Kidney (tissue), 14 donors: ENCODE measurements around the gene ERH. TPM values are rescaled to one million over a fixed set of nuclear protein-coding genes. Genes with fewer than 3 reads are reported as not detected.

Source experiments
- DNase-seq, 5 donors: peaks; one replicate each; pipeline ENCODE4 v3.0.0-alpha.2; 2013 to 2020
- FAIRE-seq: peaks from 2 replicates; lab custom pipeline; 2012; peaks lifted over from hg19 to GRCh38; lab: Jason Lieb, UNC
- H3K27ac ChIP-seq, 2 donors: one replicate each; pipeline ENCODE4 v1.7.0; 2013; ENCODE audit warnings: low read depth in 2 of 2, low read length in 2 of 2, inconsistent platforms in 1 of 2
- H3K27me3 ChIP-seq: one replicate; pipeline ENCODE4 v1.7.1; 2013; ENCODE audit warnings: low read length, inconsistent platforms; ENCODE audit not compliant: control insufficient read depth, insufficient read depth
- H3K36me3 ChIP-seq, 3 donors: one replicate each; pipeline versions ENCODE4 v1.7.0 to v1.7.1; 2013; ENCODE audit warnings: low read length in 3 of 3, control low read depth in 1 of 3, inconsistent platforms in 1 of 3; ENCODE audit not compliant: insufficient read depth in 3 of 3, control insufficient read depth in 2 of 3
- H3K4me1 ChIP-seq, 3 donors: one replicate each; pipeline versions ENCODE4 v1.7.0 to v1.7.1; 2013; ENCODE audit warnings: low read length in 3 of 3, inconsistent platforms in 1 of 3, low read depth in 1 of 3; ENCODE audit not compliant: control insufficient read depth in 2 of 3, insufficient read depth in 2 of 3
- H3K4me3 ChIP-seq, 3 donors: one replicate each; pipeline versions ENCODE4 v1.7.0 to v1.8.1; 2013; ENCODE audit warnings: low read length in 3 of 3, control low read depth in 1 of 3, inconsistent platforms in 1 of 3
- H3K9ac ChIP-seq, 3 donors: one replicate each; pipeline versions ENCODE4 v1.7.0 to v1.7.1; 2013; ENCODE audit warnings: low read length in 3 of 3, control low read depth in 1 of 3, inconsistent platforms in 1 of 3
- H3K9me3 ChIP-seq, 3 donors: one replicate each; pipeline versions ENCODE4 v1.7.0 to v1.7.1; 2013; ENCODE audit warnings: low read length in 3 of 3, control low read depth in 1 of 3, inconsistent platforms in 1 of 3; ENCODE audit not compliant: control insufficient read depth in 2 of 3, insufficient read depth in 1 of 3
- intact Hi-C: fragments of 100-400 bp; cut with DNase I; formaldehyde crosslinking; loops from one replicate; pipeline ENCODE4 v1.11.1; 2022
- polyA plus RNA-seq: library from polyadenylated mRNA; stranded (reverse); fragments of 350-450 nt; fragmentation: Illumina TruSeq; extraction: RNeasy Lipid Tissue Mini Kit (QIAGEN cat#74804); gene quantifications from one replicate; pipeline ENCODE4 v1.2.3, GENCODE V29; 2014; ENCODE audit warnings: low read depth, low replicate concordance; ENCODE audit not compliant: insufficient read depth
- total RNA-seq: library from RNA; stranded (reverse); fragmentation: NEBNext Ultra II Directional; extraction: Animal tissue kit (Norgen Biotek cat#: 25700); gene quantifications from one replicate; pipeline ENCODE4 v1.2.1, GENCODE V29; 2021
- TF ChIP-seq, protein P1 (sequence below): IDR thresholded peaks from 3 replicates; pipeline ENCODE4 v1.5.1; 2012; ENCODE audit warnings: mild to moderate bottlenecking, moderate library complexity, borderline replicate concordance; ENCODE audit not compliant: insufficient read depth; ENCODE audit errors: extremely low read depth
- donor health status: control.
- donor health status: control.
- donor health status: control.
- donor health status: control.
- donor health status: control.
- donor health status: DM: yes; HTN: yes; CAD: no.
- donor health status: Normal renal cell carcinoma (clear cell type).

ERH gene
- total and polyA plus RNA-seq, 2 donors from 2014 or later: 168 to 193 TPM

DNA sequence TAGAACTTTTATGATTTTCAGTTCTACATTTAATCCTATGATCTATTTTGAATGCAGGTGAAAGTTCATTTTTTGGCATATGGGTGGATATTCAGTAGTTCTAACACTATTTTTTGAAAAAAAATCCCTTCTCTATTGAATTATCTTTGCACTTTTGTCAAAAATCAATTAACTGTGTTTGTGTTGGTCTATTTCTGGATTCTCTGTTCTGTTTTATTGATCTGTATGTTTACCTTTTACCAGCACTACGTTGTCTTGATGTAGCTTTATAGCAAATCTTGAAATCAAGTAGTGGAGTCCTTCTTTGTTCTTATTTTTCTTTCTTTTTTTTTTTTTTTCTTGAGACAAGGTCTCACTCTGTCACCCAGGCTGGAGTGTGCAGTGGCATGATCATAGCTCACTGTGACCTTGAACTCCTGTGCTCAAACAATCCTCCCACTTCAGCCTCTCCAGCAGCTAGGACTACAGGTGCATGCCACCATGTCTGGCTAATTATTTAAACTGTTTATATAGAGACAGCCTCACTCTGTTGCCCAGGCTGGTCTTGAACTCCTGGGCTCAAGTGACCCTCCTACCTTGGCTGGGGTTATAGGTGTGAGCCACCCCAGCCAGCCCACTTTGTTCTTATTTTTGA is 32.3 kb upstream of the ERH start:
- no peak for FAIRE-seq
- DNase-seq: no peak

DNA sequence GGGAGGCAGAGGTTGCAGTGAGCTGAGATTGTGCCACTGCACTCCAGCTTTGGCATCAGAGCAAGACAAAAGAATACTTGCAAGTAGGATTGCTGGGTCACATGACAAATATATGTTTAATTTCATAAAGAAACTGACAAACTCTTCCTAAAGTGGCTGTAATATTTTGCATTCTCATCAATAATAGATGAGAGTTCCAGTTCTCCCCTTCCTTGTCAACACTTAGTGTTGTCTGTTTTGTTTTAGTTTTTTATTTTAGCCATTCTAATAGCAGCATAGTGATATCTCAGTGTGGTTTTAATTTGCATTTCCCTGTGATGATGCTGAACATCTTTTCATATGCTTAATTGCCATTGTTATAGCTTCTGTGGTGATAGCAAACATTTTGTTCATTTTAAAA is 31.5 kb upstream of the ERH start:
- intact Hi-C loops: no loop called here
- DNase-seq (no peak), FAIRE-seq (no peak)
- H3K36me3 ChIP-seq: peaks cover 0 to 14% (median 6%) of the 10 kb centered on the region in 3 donors
- TF ChIP-seq, protein P1, sequence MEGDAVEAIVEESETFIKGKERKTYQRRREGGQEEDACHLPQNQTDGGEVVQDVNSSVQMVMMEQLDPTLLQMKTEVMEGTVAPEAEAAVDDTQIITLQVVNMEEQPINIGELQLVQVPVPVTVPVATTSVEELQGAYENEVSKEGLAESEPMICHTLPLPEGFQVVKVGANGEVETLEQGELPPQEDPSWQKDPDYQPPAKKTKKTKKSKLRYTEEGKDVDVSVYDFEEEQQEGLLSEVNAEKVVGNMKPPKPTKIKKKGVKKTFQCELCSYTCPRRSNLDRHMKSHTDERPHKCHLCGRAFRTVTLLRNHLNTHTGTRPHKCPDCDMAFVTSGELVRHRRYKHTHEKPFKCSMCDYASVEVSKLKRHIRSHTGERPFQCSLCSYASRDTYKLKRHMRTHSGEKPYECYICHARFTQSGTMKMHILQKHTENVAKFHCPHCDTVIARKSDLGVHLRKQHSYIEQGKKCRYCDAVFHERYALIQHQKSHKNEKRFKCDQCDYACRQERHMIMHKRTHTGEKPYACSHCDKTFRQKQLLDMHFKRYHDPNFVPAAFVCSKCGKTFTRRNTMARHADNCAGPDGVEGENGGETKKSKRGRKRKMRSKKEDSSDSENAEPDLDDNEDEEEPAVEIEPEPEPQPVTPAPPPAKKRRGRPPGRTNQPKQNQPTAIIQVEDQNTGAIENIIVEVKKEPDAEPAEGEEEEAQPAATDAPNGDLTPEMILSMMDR: no peak
- no peaks in the 10 kb centered on the region for H3K27me3 ChIP-seq
- no peaks in the 10 kb centered on the region for H3K4me1 ChIP-seq
- no peak overlapping the region for H3K9ac ChIP-seq
- no peak overlapping the region for H3K4me3 ChIP-seq
- H3K27ac ChIP-seq: no peak overlapping the region
- no peaks in the 10 kb centered on the region for H3K9me3 ChIP-seq

More for the DNA sequence above, 32.3 kb upstream of the ERH start:
- Histone ChIP-seq H3K4me1 (no peaks in the 10 kb centered on the region), H3K27me3 (no peaks in the 10 kb centered on the region), H3K27ac (no peak overlapping the region), H3K4me3 (no peak overlapping the region), H3K9ac (no peak overlapping the region), H3K9me3 (no peaks in the 10 kb centered on the region), H3K36me3 (peaks cover 0 to 12% (median 6%) of the 10 kb centered on the region in 3 donors)
- intact Hi-C loops: no loop called here
- TF ChIP-seq, protein P1: no peak

DNA sequence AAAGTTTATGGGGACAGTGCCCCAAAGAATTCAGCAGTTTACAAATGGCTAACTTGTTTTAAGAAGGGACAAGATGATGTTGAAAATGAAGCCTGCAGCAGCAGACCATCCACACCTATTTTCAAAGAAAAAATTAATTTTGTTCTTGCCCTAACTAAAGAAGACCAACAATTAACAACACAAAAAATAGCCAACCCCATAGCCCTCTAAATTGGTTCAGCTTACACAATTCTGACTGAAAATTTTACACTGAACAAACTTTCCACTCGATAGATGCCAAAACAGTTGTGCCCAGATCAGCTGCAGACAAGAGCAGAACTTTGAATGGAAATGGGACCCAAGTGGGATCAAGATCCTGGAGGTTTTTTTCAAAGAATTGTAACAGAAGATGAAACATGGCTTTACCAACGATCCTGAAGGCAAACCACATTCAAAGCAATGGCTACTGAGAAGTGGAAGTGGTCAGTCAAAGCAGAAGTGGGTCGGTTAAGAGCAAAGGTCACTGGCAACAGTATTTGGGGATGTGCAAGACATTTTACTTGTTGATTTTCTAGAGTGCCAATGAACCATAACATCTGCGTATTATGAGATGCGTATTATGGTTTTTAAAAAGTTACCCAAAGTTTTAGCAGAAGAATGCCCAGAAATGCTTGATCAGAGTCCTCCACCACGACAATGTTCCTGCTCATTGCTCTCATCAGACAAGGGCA is 30.3 kb upstream of the ERH start:
- no peak overlapping the region for H3K27ac ChIP-seq
- peaks cover 0 to 16% (median 6%) of the 10 kb centered on the region in 3 donors for H3K36me3 ChIP-seq
- intact Hi-C loops: no loop called here
- H3K9me3 ChIP-seq: no peaks in the 10 kb centered on the region
- no peak overlapping the region for H3K4me3 ChIP-seq
- TF ChIP-seq, protein P1: no peak
- FAIRE-seq (no peak), DNase-seq (no peak)
- H3K9ac ChIP-seq: no peak overlapping the region
- no peaks in the 10 kb centered on the region for H3K4me1 ChIP-seq
- H3K27me3 ChIP-seq: no peaks in the 10 kb centered on the region
